GM21786 (cell line): Measurements from ENCODE around the gene PAPSS1.

Source experiments
- ATAC-seq: cut with Tn5 transposase; IDR thresholded peaks from one replicate; pipeline ENCODE4 v1.9.1; 2021; ENCODE audit not compliant: unreplicated experiment

Gene PAPSS1

GRCh38 chr4:107572281-107572680 lies 147.8 kb downstream of the PAPSS1 start:
- no peak for ATAC-seq

- ATAC-seq, result no peak
Observed at GRCh38 chr4:107570952-107571351, 149.1 kb downstream of the PAPSS1 start.

GRCh38 chr4:107564326-107564725 lies 155.7 kb downstream of the PAPSS1 start:
- no peak for ATAC-seq
